AG04450 (cell line): ENCODE results near the gene BCAR3. TPM values are rescaled to one million over a fixed set of nuclear protein-coding genes. Genes with fewer than 3 reads are reported as not detected.

ENCODE experiments used
- CTCF ChIA-PET: fragments of 300-600, 350-600 bp; formaldehyde crosslinking; extraction: SDS; loops from one replicate; lab custom pipeline; 2022; ENCODE audit warnings: antibody characterized with exemption, inconsistent platforms; lab: Charles Lee
- POLR2A ChIA-PET: fragments of 350-600 bp; formaldehyde crosslinking; extraction: SDS; loops from one replicate; lab custom pipeline; 2021; ENCODE audit warnings: antibody characterized with exemption, inconsistent platforms; lab: Yijun Ruan, JAX
- DNase-seq: peaks from one replicate; pipeline ENCODE4 v3.0.0-alpha.2; 2011; ENCODE audit warnings: low read depth, low spot score
- H3K27ac ChIP-seq: one replicate; pipeline ENCODE4 v1.5.1; 2012; ENCODE audit warnings: low read depth, low read length, control low read depth
- H3K27me3 ChIP-seq: one replicate; pipeline ENCODE4 v1.6.0; 2012; ENCODE audit warnings: low read length; ENCODE audit not compliant: control insufficient read depth, insufficient read depth
- H3K4me3 ChIP-seq: 2 replicates; pipeline ENCODE4 v1.5.1; 2011; ENCODE audit warnings: mild to moderate bottlenecking, low read depth, low read length, control low read depth
- H3K9me3 ChIP-seq: 2 replicates; pipeline ENCODE4 v1.5.1; 2012; ENCODE audit warnings: low read length; ENCODE audit not compliant: control insufficient read depth, insufficient read depth
- CTCF ChIP-seq: IDR thresholded peaks from 2 replicates; pipeline ENCODE4 v1.5.1; 2011; ENCODE audit warnings: low read depth, low read length, control low read depth, inconsistent platforms
- polyA plus RNA-seq: library from polyadenylated mRNA; depleted of rRNA; stranded (reverse); fragments of >200 nt; gene quantifications from 2 replicates; pipeline ENCODE4 v1.2.3, GENCODE V29; 2011

The BCAR3 gene
- polyA plus RNA-seq, 1 experiment: 20.6 TPM

- POLR2A ChIA-PET: no interaction called here
- no peak for DNase-seq
- H3K27me3 ChIP-seq: no peaks in the 10 kb centered on the region
- H3K4me3 ChIP-seq: no peak overlapping the region
- H3K9me3 ChIP-seq: no peaks in the 10 kb centered on the region
- no peak for TF ChIP-seq CTCF
- H3K27ac ChIP-seq: peak overlapping the region; percentile 41
- CTCF ChIA-PET: interaction anchor here (1.5 kb wide), 1 partner anchor 239 kb away, joined by 4 read pairs; no protein-coding TSS in a partner anchor
These were observed 76.5 kb downstream of the BCAR3 start for GRCh38 chr1:93605026-93605568.

- ChIA-PET POLR2A (no interaction called here), CTCF (interaction anchor here (1.5 kb wide), 1 partner anchor 240 kb away, joined by 4 read pairs; no protein-coding TSS in a partner anchor)
- H3K9me3 ChIP-seq: no peaks in the 10 kb centered on the region
- no peak overlapping the region for H3K27ac ChIP-seq
- no peak for TF ChIP-seq CTCF
- H3K4me3 ChIP-seq: no peak overlapping the region
- H3K27me3 ChIP-seq: no peaks in the 10 kb centered on the region
- DNase-seq: no peak
These were observed 77.2 kb downstream of the BCAR3 start for GRCh38 chr1:93604411-93604810.

- H3K27me3 ChIP-seq: no peaks in the 10 kb centered on the region
- H3K9me3 ChIP-seq: no peaks in the 10 kb centered on the region
- no peak overlapping the region for H3K27ac ChIP-seq
- no peak for DNase-seq
- H3K4me3 ChIP-seq: no peak overlapping the region
- CTCF ChIA-PET: no interaction called here
- TF ChIP-seq CTCF: no peak
- POLR2A ChIA-PET: no interaction called here
These were observed 78.0 kb downstream of the BCAR3 start for GRCh38 chr1:93603601-93604000.

- Histone ChIP-seq H3K27me3 (no peaks in the 10 kb centered on the region), H3K4me3 (no peak overlapping the region), H3K27ac (no peak overlapping the region), H3K9me3 (no peaks in the 10 kb centered on the region)
- CTCF ChIA-PET: no interaction called here
- POLR2A ChIA-PET: no interaction called here
- TF ChIP-seq CTCF: no peak
- no peak for DNase-seq
These were observed 78.5 kb downstream of the BCAR3 start for GRCh38 chr1:93603106-93603505.

GRCh38 chr1:93602101-93602500 lies 79.5 kb downstream of the BCAR3 start:
- ChIA-PET CTCF (no interaction called here), POLR2A (no interaction called here)
- Histone ChIP-seq H3K9me3 (no peaks in the 10 kb centered on the region), H3K27ac (no peak overlapping the region), H3K4me3 (no peak overlapping the region), H3K27me3 (no peaks in the 10 kb centered on the region)
- TF ChIP-seq CTCF: no peak
- DNase-seq: no peak
